Suprapubic skin (tissue), 4 donors: Measurements from ENCODE around the gene EMILIN1. TPM values are rescaled to one million over a fixed set of nuclear protein-coding genes. Genes with fewer than 3 reads are reported as not detected.
A peak's percentile ranks its signal among the peaks of the same experiment; 100 is the strongest.

Experiments
- DNase-seq, 2 donors: peaks; one replicate each; pipeline ENCODE4 v3.0.0-alpha.2; 2019; ENCODE audit warnings: low spot score in 2 of 2
- H3K27ac ChIP-seq: fragments of 200-600 bp; sonication (generic); one replicate; pipeline ENCODE4 v1.5.1; 2019
- H3K27me3 ChIP-seq: fragments of 200-600 bp; sonication (generic); one replicate; pipeline ENCODE4 v1.5.1; 2019
- H3K36me3 ChIP-seq: fragments of 200-600 bp; sonication (generic); one replicate; pipeline ENCODE4 v1.5.1; 2019
- H3K4me1 ChIP-seq: fragments of 200-600 bp; sonication (generic); one replicate; pipeline ENCODE4 v1.5.1; 2019
- H3K4me3 ChIP-seq: fragments of 200-600 bp; sonication (generic); one replicate; pipeline ENCODE4 v1.5.1; 2019; ENCODE audit warnings: mild to moderate bottlenecking
- H3K9me3 ChIP-seq: fragments of 200-600 bp; sonication (generic); one replicate; pipeline ENCODE4 v1.5.1; 2019
- CTCF ChIP-seq, 2 donors: fragments of 200-600 bp in 1 of 2; fragments of 450-650 bp in 1 of 2; sonication (generic) in 1 of 2; IDR thresholded peaks; one replicate each; pipeline ENCODE4 v1.5.1; 2016 to 2019; ENCODE audit warnings: antibody characterized with exemption in 2 of 2, mild to moderate bottlenecking in 1 of 2, moderate library complexity in 1 of 2
- EP300 ChIP-seq: sonication (generic); formaldehyde crosslinking; IDR thresholded peaks from one replicate; pipeline ENCODE4 v1.6.1; 2017; ENCODE audit warnings: antibody characterized with exemption
- POLR2A ChIP-seq, 2 donors: fragments of 450-650 bp; IDR thresholded peaks; one replicate each; pipeline ENCODE4 v1.6.1; 2017; ENCODE audit warnings: antibody characterized with exemption in 2 of 2, mild to moderate bottlenecking in 2 of 2, moderate library complexity in 2 of 2
- POLR2AphosphoS5 ChIP-seq, 3 donors: sonication (generic); formaldehyde crosslinking; IDR thresholded peaks; one replicate each; pipeline ENCODE4 v1.6.1; 2017; ENCODE audit warnings: antibody characterized with exemption in 3 of 3
- WGBS: methylation state at CpG from one replicate; pipeline ENCODE4 v1.1.5; 2018; 5-methylcytosine and 5-hydroxymethylcytosine counted together
- total RNA-seq, 4 donors: library from RNA; depleted of rRNA; stranded (reverse); fragments of >200 nt; gene quantifications; one replicate each; pipeline ENCODE4 v1.1.0, GENCODE V29; 2016

The EMILIN1 gene
- total RNA-seq: 10 to 100 TPM in 1 of 4 donors, 1 to 10 TPM in 3; 3.0 to 13.8 (median 5.8) TPM

GRCh38 chr2:27078267-27079194 is at the start of gene EMILIN1:
EMILIN1 (plus strand) TSS chr2:27078615; CDS start chr2:27079066, 451 bp downstream.
- H3K27ac ChIP-seq: peak within 1 kb of the TSS; percentile 61
- WGBS: 45% methylated on average over 30 of the region's 41 CpGs
- TF ChIP-seq EP300: no peak
- no peak for TF ChIP-seq CTCF (IDR thresholded peaks at IDR 0.05)
- no peak for TF ChIP-seq POLR2AphosphoS5 (IDR thresholded peaks at IDR 0.05)
- TF ChIP-seq POLR2A (IDR thresholded peaks at IDR 0.05): no peak
- peak; percentile 92 to 93 for DNase-seq
- peak within 1 kb of the TSS; percentile 49 for H3K4me3 ChIP-seq
- H3K27me3 ChIP-seq: no peaks in the 10 kb centered on the region
- no peaks in the 10 kb centered on the region for H3K36me3 ChIP-seq
- peaks cover 47% of the 10 kb centered on the region for H3K4me1 ChIP-seq
- H3K9me3 ChIP-seq: no peaks in the 10 kb centered on the region

- peaks cover 41% of the 10 kb centered on the region for H3K36me3 ChIP-seq
- WGBS: 96% methylated on average over 2 of the region's 2 CpGs
- no peaks in the 10 kb centered on the region for H3K9me3 ChIP-seq
- no peaks in the 10 kb centered on the region for H3K27me3 ChIP-seq
- no peak for DNase-seq
- H3K27ac ChIP-seq: no peak overlapping the region
- TF ChIP-seq CTCF (IDR thresholded peaks at IDR 0.05) (no peak), POLR2A (IDR thresholded peaks at IDR 0.05) (no peak), POLR2AphosphoS5 (IDR thresholded peaks at IDR 0.05) (no peak), EP300 (no peak)
- H3K4me1 ChIP-seq: peaks cover 14% of the 10 kb centered on the region
- H3K4me3 ChIP-seq: no peak overlapping the region
Observed at GRCh38 chr2:27029051-27029450, 49.4 kb upstream of the EMILIN1 start.

- H3K36me3 ChIP-seq: peaks cover 35% of the 10 kb centered on the region
- peak within 1 kb of the TSS; percentile 65 for H3K4me3 ChIP-seq
- TF ChIP-seq CTCF (IDR thresholded peaks at IDR 0.05) (peak in 1 of 2 donors; percentile 10), EP300 (no peak), POLR2AphosphoS5 (IDR thresholded peaks at IDR 0.05) (peak in 2 of 3 donors; percentile 16 to 18), POLR2A (IDR thresholded peaks at IDR 0.05) (peak; percentile 56 to 59)
- DNase-seq: peak; percentile 90 to 94
- WGBS: under 1% methylated on average over 48 of the region's 76 CpGs
- peak within 1 kb of the TSS; percentile 72 for H3K27ac ChIP-seq
- peaks cover 25% of the 10 kb centered on the region for H3K4me1 ChIP-seq
- no peaks in the 10 kb centered on the region for H3K9me3 ChIP-seq
- H3K27me3 ChIP-seq: no peaks in the 10 kb centered on the region
Observed at GRCh38 chr2:27032495-27033252, 45.7 kb upstream of the EMILIN1 start, which contains the start of gene TMEM214. TMEM214 (plus strand) TSS chr2:27032965; CDS start chr2:27033016, 51 bp downstream.

- TF ChIP-seq CTCF (IDR thresholded peaks at IDR 0.05) (no peak), EP300 (no peak), POLR2AphosphoS5 (IDR thresholded peaks at IDR 0.05) (no peak), POLR2A (IDR thresholded peaks at IDR 0.05) (no peak)
- Histone ChIP-seq H3K4me3 (peak overlapping the region; percentile 65), H3K9me3 (no peaks in the 10 kb centered on the region), H3K4me1 (peaks cover 25% of the 10 kb centered on the region), H3K36me3 (peaks cover 40% of the 10 kb centered on the region), H3K27me3 (no peaks in the 10 kb centered on the region), H3K27ac (peak overlapping the region; percentile 72)
- 23% methylated on average over 5 of the region's 11 CpGs for WGBS
- no peak for DNase-seq
Observed at GRCh38 chr2:27033253-27033852, 45.1 kb upstream of the EMILIN1 start.
